HG02970 (cell line): ENCODE results near the gene TNFSF11.

Experiments used
- ATAC-seq: cut with Tn5 transposase; IDR thresholded peaks from one replicate; pipeline ENCODE4 v1.9.1; 2021; ENCODE audit warnings: mild to moderate bottlenecking, moderate library complexity, moderate number of reproducible peaks; ENCODE audit not compliant: unreplicated experiment, low FRiP score

Gene TNFSF11

GRCh38 chr13:42574011-42574410, at the start of gene TNFSF11:
TNFSF11 (plus strand) TSS chr13:42574152; CDS start chr13:42574304, 152 bp downstream.
- ATAC-seq: no peak

- peak; percentile 62 for ATAC-seq
Observed at GRCh38 chr13:42524487-42525034, 49.4 kb upstream of the TNFSF11 start.

- peak; percentile 23 for ATAC-seq
Observed at GRCh38 chr13:42525035-42525504, 48.9 kb upstream of the TNFSF11 start.

GRCh38 chr13:42526276-42526675, 47.7 kb upstream of the TNFSF11 start:
- no peak for ATAC-seq

- no peak for ATAC-seq
Observed at GRCh38 chr13:42526804-42527203, 47.1 kb upstream of the TNFSF11 start.

GRCh38 chr13:42532561-42533335, 41.2 kb upstream of the TNFSF11 start:
- no peak for ATAC-seq

- no peak for ATAC-seq
Observed at GRCh38 chr13:42533336-42533591, 40.7 kb upstream of the TNFSF11 start.

GRCh38 chr13:42534785-42535184, 39.2 kb upstream of the TNFSF11 start:
- ATAC-seq: no peak

GRCh38 chr13:42538996-42539395, 35.0 kb upstream of the TNFSF11 start:
- no peak for ATAC-seq

- no peak for ATAC-seq
Observed at GRCh38 chr13:42539670-42540069, 34.3 kb upstream of the TNFSF11 start.

- ATAC-seq: no peak
Observed at GRCh38 chr13:42543215-42543797, 30.6 kb upstream of the TNFSF11 start.

- no peak for ATAC-seq
Observed at GRCh38 chr13:42544246-42544926, 29.6 kb upstream of the TNFSF11 start.

- no peak for ATAC-seq
Observed at GRCh38 chr13:42545842-42546241, 28.1 kb upstream of the TNFSF11 start.

- ATAC-seq: no peak
Observed at GRCh38 chr13:42547612-42548011, 26.3 kb upstream of the TNFSF11 start.

- ATAC-seq: peak; percentile 70
Observed at GRCh38 chr13:42548731-42549551, 25.0 kb upstream of the TNFSF11 start.

GRCh38 chr13:42549552-42549936, 24.4 kb upstream of the TNFSF11 start:
- ATAC-seq: no peak

- ATAC-seq: no peak
Observed at GRCh38 chr13:42551611-42552010, 22.3 kb upstream of the TNFSF11 start.

GRCh38 chr13:42553098-42554046, 20.6 kb upstream of the TNFSF11 start:
- no peak for ATAC-seq

GRCh38 chr13:42559057-42559456, 14.9 kb upstream of the TNFSF11 start:
- ATAC-seq: no peak
